ENCODE measurements around the gene MFAP3.
"Not testable (repeated sequence)": the region's sequence is repeated elsewhere in the genome, so short reads cannot be mapped to it uniquely, and the experiment has no call there.

The MFAP3 gene

GRCh38 chr5:154038707-154039457 is at the start of gene MFAP3, which contains the start of gene FAM114A2:
TSS of gene MFAP3 (plus strand) at chr5:154038967. CDS start at chr5:154049723, 10,756 bp downstream.
TSS of gene FAM114A2 (minus strand) at chr5:154038910. CDS start at chr5:154034953, 3,957 bp downstream.
- DNase-seq = peak; percentile 85

GRCh38 chr5:153991168-153991567 is 47.6 kb upstream of the MFAP3 start:
- DNase-seq = no peak

- no peak for DNase-seq
These were observed 40.8 kb upstream of the MFAP3 start for GRCh38 chr5:153998010-153998409.

- DNase-seq = no peak
These were observed 40.0 kb upstream of the MFAP3 start for GRCh38 chr5:153998768-153999167.

- DNase-seq = no peak
These were observed 38.8 kb upstream of the MFAP3 start for GRCh38 chr5:153999995-154000394.

DNA sequence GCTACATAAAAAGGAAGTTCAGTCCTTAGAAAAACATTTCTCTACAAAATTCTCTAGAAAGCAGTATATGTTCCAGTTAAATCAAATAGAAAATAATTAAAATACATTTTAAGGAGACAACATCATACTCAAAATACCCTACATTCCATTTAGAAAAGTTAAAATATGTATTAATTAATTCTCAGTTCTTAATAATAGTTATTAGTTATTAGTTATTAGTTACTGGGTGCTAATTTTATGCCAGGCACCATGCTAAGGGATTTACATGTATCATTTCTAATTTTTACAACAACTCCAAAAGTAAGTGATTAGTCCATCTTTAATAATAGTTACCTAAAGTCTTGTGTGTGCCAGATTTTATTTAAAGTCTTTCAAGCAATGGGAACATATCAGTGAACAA is 38.1 kb upstream of the MFAP3 start:
- DNase-seq = no peak

- peak; percentile 33 for DNase-seq
These were observed 36.7 kb upstream of the MFAP3 start for GRCh38 chr5:154002093-154002492.

GRCh38 chr5:154002511-154003020 is 36.2 kb upstream of the MFAP3 start:
- no peak for DNase-seq

GRCh38 chr5:154005648-154006047 is 33.1 kb upstream of the MFAP3 start:
- no peak for DNase-seq

DNA sequence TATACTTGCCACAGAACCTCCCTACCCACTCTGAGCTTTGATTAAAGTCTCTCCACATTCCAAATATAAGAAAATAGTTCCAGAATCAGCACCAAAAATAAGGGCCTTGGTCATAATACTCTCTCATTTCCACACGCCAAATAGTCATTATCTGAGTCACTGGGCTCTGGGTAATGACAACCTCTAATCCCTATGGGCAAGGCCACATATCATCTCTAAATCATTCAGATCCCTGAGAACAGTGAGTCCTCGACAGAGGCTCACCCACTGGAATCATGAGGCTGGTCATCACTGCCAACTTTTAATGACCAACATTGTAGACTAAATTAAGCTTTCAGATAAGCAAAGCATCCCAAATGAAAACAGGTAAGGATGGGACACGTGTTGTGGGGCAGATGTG is 28.1 kb upstream of the MFAP3 start:
- peak; percentile 25 for DNase-seq

DNA sequence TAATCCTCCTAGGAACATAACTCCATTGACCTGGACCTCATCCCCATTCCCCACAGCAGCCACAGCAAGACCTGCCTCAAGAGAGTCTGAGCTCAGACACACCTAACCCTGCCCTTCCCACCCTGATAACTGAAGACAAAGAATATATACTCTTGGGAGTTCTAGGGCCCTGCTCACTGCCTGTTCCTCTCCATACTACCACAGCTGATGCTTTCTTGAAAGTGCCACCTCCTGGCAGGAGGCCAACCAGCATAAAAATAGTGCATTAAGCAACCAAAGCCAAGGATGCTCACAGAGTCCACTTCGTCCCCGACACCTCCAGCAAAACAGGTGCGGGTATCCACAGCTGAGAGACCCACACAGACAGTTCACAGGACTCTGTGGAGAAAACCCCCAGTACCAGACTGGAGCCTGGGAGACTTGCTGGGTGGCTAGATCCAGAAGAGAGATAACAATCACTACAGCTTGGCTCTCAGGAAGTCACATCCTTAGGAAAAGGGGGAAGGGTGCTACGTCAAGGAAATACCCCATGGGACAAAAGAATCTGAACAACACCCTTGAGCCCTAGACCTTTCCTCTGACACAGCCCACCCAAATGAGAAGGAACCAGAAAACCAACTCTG is 23.6 kb upstream of the MFAP3 start:
- no peak for DNase-seq

GRCh38 chr5:154018919-154019318 is 19.8 kb upstream of the MFAP3 start:
- not testable (repeated sequence) for DNase-seq

DNA sequence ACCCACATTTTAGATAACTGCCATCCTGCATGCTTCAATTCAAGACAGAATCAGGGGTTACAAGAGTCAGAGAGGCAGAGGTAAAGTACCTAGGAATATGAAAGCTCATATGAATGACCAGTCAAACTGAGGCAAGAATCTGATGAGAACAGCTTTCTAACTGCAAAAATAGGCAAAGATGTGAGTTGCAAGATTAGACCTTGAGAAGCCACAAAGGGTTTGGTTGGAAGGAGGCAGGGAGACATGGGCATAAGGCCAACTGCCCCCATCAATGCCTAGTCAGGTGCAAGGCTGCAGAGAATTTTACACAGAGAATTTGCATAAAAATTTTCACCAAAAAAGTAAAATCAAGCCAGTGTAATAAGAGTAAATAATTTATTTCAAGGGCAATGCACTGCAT is 12.8 kb upstream of the MFAP3 start:
- DNase-seq = no peak

GRCh38 chr5:154031937-154032489 is 6.8 kb upstream of the MFAP3 start:
- no peak for DNase-seq

DNA sequence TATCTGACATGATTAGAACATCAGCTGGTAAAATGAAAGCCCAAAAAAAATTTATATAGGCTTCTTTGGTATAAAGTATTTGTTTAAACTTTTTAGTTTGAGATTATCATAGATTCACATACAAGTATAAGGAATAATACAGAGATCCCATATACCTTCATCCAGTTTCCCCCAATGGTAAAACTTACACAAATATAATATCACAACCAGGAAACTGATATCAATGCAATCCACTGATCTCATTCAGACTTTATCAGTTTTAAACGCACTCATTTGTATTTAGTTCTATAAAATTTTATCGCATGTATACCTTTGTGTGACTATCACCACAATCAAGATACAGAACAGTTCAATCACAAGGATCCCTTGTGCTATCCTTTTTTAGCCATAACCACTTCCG is 3.8 kb upstream of the MFAP3 start:
- no peak for DNase-seq

DNA sequence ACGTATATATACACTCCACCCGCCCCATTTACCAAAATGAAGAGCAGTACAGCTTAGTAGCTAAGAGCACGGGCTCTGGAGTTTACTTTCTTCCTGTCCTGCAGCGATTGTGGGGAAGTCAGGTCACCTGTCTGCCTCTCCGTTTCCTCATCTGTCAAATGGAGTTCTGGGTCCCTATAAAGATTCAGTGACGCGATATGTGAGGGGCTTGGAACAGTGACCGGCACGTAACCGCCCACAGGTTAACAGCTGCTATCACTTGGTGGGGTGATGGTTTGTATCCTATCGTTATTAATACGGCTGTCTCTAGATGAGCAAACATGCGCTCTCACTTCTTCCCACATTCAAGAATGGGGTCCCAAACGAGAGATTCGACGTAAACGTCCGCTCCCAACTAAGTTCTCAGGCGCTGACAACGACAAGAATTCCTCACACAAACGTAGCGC is 483 bp upstream of the MFAP3 start:
- no peak for DNase-seq

- DNase-seq = no peak
These were observed 677 bp downstream of the MFAP3 start for GRCh38 chr5:154039458-154039829.

DNA sequence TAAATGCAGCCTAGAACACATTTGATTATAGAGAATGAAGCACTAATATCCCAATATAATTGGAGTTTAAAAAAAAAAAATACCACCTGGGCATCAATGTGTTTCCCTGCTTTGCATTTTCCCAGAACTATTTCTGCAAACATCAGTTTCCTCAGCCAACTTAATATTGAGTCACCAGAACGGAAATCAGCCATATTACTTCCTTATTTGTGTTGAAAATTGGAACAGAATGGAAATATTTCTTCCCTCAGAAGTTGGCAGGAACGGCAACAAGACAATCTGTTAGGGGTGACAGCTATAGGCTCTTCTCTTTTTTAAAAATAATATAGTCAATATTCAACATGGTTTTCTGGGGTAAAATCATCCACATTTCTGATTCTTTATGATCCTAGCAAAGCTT is 4.0 kb downstream of the MFAP3 start:
- peak; percentile 9 for DNase-seq

DNA sequence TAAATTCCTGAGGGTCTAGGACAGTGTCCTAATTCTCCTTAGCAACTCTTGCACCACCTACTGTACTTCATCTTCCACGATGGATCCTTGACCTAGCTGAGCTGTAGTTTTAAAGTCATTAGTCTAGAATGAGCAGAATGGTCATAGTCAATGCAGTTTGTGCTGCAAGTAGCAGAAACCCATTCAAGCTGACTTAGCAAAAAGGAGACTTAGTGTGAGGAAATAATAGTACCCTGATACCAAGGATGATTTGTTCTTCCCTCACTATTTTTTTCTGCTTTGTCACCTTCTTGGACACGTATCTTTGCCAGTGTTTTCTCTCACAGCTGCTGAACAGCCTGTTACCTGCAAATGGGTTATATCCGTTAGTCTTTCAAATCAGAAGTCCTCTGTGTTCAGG is 5.3 kb downstream of the MFAP3 start:
- no peak for DNase-seq

DNA sequence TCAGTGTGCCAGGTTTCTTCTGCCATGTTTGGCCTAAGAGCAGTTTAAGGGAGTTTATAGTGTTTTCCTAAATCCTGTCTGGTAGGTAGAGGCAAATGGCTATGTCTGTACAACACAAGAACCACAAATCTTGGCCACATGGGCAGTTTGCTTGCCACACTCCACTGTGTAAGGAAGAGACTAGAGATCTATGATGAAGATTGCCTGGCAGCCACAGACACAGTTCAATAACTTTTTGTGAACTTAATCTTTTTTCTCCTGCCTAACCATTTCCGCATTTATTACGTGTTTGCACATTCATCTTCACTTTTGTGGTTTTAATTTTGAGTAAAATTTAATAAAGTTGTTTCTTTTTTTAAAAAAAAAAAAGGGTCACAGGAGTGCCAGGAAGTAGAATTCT is 5.8 kb downstream of the MFAP3 start:
- DNase-seq = no peak

GRCh38 chr5:154046486-154046885 is 7.7 kb downstream of the MFAP3 start:
- no peak for DNase-seq

DNA sequence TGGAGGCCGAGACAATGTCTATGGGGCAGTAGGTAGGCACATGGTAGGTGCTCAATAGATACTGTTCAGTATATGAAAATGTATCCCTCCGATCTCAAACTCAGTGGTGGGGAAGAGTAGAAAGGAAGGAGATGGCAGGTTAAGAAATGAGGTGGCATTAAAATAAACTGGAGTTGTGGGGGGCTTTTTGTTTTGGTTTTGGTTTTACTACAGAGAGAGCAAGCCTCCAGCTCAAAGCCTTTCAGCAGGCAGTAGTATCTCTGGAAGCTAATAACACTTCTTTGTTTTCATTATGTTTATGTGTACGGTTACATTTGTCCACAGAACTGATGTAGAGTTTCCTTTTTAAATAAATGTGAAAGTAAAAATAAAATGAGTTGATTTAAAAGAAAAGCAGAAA is 8.6 kb downstream of the MFAP3 start:
- DNase-seq = no peak

DNA sequence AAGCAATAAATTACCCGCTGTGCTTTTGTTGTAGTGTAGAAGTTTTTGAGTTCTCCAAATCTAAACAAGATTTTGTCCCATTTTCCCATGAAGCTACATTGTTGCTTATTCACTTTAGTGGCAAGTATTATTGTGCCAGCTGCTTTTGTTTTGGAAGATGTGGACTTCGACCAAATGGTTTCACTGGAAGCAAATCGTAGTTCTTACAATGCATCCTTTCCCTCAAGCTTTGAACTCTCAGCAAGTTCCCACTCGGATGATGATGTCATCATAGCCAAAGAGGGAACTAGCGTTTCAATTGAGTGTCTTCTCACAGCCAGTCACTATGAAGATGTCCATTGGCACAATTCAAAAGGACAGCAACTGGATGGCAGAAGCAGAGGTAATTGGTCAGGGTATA is 10.9 kb downstream of the MFAP3 start:
- DNase-seq = no peak

DNA sequence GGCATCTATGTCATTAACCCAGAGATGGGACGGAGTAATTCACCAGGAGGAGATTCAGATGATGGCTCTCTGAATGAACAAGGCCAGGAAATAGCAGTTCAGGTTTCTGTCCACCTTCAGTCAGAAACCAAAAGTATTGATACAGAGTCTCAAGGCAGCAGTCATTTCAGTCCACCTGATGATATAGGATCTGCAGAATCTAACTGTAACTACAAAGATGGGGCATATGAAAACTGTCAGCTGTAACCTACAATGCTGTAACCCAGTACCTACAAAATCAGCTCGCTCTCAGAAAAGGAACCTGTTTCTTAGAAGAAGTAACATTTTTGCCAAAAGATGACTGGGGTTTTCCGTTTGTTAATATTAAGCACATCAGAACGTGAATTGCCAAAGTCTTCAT is 14.7 kb downstream of the MFAP3 start:
- no peak for DNase-seq
